Activated naive CD4-positive, alpha-beta T cell treated with anti-CD3 and anti-CD28 coated beads for 36 hours (primary cell): Measurements from ENCODE around the gene SORBS1. TPM values are rescaled to one million over a fixed set of nuclear protein-coding genes. Genes with fewer than 3 reads are reported as not detected.

Experiments
- CTCF ChIA-PET: fragments of 350-600 bp; sonication (Branson Sonifier 250); formaldehyde crosslinking; loops from one replicate; lab custom pipeline; 2021; ENCODE audit warnings: antibody characterized with exemption; lab: Charles Lee
- DNase-seq: peaks from one replicate; pipeline ENCODE4 v3.0.0-alpha.2; 2020
- H3K27ac Mint-ChIP-seq: one replicate; pipeline ENCODE4 v1.8.0; 2021; ENCODE audit warnings: mild to moderate bottlenecking, mixed read lengths
- H3K27me3 Mint-ChIP-seq: one replicate; pipeline ENCODE4 v1.8.0; 2021; ENCODE audit warnings: low read depth, mixed read lengths
- H3K36me3 Mint-ChIP-seq: one replicate; pipeline ENCODE4 v1.8.0; 2021; ENCODE audit warnings: low read depth, mixed read lengths
- H3K4me1 Mint-ChIP-seq: one replicate; pipeline ENCODE4 v1.8.0; 2021; ENCODE audit warnings: low read depth, mixed read lengths
- H3K4me3 Mint-ChIP-seq: one replicate; pipeline ENCODE4 v1.8.0; 2021; ENCODE audit warnings: mild to moderate bottlenecking, moderate library complexity, mixed read lengths
- H3K9me3 Mint-ChIP-seq: one replicate; pipeline ENCODE4 v1.8.0; 2021; ENCODE audit warnings: mixed read lengths
- intact Hi-C: fragments of 100-400 bp; cut with micrococcal nuclease; formaldehyde crosslinking; loops from one replicate; pipeline ENCODE4 v1.15.1; 2023
- total RNA-seq, 2 experiments: library from RNA; stranded (reverse); gene quantifications; one replicate each; pipeline ENCODE4 v1.2.3, GENCODE V29; 2021

SORBS1 gene
- total RNA-seq, 2 experiments from 2014 or later = 0.77 to 0.93 TPM

- intact Hi-C loops = no loop called here
- Mint-ChIP-seq H3K36me3 (no peaks in the 10 kb centered on the region), H3K4me1 (no peaks in the 10 kb centered on the region), H3K9me3 (no peaks in the 10 kb centered on the region), H3K27me3 (no peaks in the 10 kb centered on the region), H3K27ac (no peak overlapping the region), H3K4me3 (no peak overlapping the region)
- no peak for DNase-seq
- CTCF ChIA-PET = interaction anchor here (1.5 kb wide), 1 partner anchor 17 kb away, joined by 4 read pairs; no protein-coding TSS in a partner anchor
Measured at GRCh38 chr10:95413588-95413987, 147.6 kb downstream of the SORBS1 start.

- Mint-ChIP-seq H3K4me1 (no peaks in the 10 kb centered on the region), H3K9me3 (no peaks in the 10 kb centered on the region), H3K4me3 (no peak overlapping the region), H3K27ac (no peak overlapping the region), H3K36me3 (no peaks in the 10 kb centered on the region), H3K27me3 (no peaks in the 10 kb centered on the region)
- CTCF ChIA-PET = interaction anchor here (2.9 kb wide), 1 partner anchor 19 kb away, joined by 15 read pairs; no protein-coding TSS in a partner anchor
- intact Hi-C loops = no loop called here
- DNase-seq = no peak
Measured at GRCh38 chr10:95411635-95412034, 149.5 kb downstream of the SORBS1 start.

DNA sequence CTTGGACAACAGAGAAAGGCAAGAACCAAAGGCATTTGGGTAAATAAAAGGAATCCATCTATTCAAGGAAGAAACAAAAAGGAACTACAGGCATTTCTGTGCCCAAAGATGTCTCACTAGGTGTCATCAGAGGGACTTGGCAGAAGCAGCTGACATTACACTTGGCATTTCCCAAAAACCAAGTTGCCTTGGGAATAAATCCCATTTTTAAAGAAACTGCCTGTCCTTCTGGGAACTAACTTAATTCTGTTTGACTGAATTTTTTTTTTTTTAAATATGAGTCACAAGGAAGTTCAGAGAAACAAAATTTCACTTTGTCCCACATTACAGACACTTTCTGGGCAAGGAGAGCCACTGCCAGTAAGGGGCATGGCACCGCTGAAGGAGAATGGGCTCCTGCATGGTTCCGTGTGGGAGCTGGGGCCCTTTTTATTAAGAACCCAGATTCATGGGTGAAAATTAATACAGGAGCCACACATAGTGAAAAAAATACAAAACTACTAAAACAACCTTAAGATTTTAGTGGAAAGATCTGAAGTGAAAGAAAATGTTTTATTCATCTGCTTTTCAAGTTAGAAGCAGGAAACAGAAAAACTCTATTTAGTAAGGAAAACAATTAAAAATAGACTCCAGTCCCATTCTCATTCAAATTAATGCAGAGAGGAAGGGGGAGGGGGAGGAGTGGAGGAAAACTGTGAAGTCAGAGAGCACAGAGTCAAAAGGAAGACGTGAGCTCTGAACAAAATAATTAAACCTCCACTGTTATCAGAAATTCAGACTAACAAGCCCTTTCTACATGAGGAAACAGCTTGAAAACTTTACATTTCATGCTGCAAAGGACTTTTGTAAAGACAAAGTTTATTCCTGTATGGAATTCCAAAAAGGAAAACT is 151.9 kb downstream of the SORBS1 start:
- H3K4me3 Mint-ChIP-seq = no peak overlapping the region
- H3K27me3 Mint-ChIP-seq = no peaks in the 10 kb centered on the region
- no peaks in the 10 kb centered on the region for H3K9me3 Mint-ChIP-seq
- DNase-seq = no peak
- no peak overlapping the region for H3K27ac Mint-ChIP-seq
- no peaks in the 10 kb centered on the region for H3K4me1 Mint-ChIP-seq
- CTCF ChIA-PET = interaction anchor here (0.6 to 0.8 kb wide), 2 partner anchors 23 to 46 kb away, joined by 3 to 4 read pairs; no protein-coding TSS in a partner anchor
- intact Hi-C loops = no loop called here
- H3K36me3 Mint-ChIP-seq = no peaks in the 10 kb centered on the region

DNA sequence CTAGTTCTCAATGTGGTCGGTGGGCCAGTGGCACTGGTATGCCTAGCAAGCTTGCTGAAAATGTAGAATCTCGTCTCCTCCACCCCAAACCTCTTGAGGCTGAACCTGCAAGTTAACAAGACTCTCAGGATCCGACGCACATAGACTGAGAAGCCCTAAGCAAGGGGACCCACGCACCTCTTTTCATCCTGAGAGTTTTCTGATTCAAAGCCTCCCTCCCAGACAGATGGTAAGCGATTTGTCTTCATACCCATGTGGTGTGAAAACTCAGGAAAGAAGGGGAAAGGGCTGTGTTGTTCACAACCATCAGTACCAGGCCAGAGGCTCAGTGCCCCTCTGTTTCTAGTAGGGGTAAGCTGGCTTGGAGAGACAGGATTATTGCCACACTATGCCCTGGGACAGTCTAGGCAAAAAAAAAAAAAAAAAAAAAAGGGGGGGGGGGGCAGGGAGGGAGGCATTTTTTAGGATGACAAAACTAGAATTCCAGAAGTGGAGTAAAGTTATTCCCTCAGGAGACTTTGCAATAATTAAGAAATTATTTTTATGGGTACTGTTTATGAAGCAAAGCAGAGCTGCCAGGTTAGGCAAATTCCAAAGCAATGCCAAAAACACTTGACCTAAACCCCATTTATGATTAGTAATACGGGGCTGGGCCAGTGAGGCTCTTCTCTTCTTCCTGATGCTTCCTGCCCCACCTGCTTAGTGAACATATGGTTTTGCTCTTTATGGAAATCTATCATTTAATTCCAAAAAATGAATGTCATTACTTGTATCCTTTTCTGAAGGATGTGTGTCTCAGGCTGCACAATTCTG is 152.8 kb downstream of the SORBS1 start:
- no peaks in the 10 kb centered on the region for H3K27me3 Mint-ChIP-seq
- intact Hi-C loops = no loop called here
- no peaks in the 10 kb centered on the region for H3K36me3 Mint-ChIP-seq
- H3K4me1 Mint-ChIP-seq = no peaks in the 10 kb centered on the region
- H3K9me3 Mint-ChIP-seq = no peaks in the 10 kb centered on the region
- no peak for DNase-seq
- CTCF ChIA-PET = interaction anchor here (0.6 kb wide), 2 partner anchors 23 to 535 kb away, joined by 3 to 4 read pairs; no protein-coding TSS in a partner anchor
- H3K4me3 Mint-ChIP-seq = no peak overlapping the region
- no peak overlapping the region for H3K27ac Mint-ChIP-seq

GRCh38 chr10:95407546-95407945 is 153.6 kb downstream of the SORBS1 start:
- Mint-ChIP-seq H3K9me3 (no peaks in the 10 kb centered on the region), H3K27ac (no peak overlapping the region), H3K27me3 (no peaks in the 10 kb centered on the region), H3K36me3 (no peaks in the 10 kb centered on the region), H3K4me3 (no peak overlapping the region), H3K4me1 (no peaks in the 10 kb centered on the region)
- no peak for DNase-seq
- intact Hi-C loops = no loop called here
- CTCF ChIA-PET = no interaction called here

DNA sequence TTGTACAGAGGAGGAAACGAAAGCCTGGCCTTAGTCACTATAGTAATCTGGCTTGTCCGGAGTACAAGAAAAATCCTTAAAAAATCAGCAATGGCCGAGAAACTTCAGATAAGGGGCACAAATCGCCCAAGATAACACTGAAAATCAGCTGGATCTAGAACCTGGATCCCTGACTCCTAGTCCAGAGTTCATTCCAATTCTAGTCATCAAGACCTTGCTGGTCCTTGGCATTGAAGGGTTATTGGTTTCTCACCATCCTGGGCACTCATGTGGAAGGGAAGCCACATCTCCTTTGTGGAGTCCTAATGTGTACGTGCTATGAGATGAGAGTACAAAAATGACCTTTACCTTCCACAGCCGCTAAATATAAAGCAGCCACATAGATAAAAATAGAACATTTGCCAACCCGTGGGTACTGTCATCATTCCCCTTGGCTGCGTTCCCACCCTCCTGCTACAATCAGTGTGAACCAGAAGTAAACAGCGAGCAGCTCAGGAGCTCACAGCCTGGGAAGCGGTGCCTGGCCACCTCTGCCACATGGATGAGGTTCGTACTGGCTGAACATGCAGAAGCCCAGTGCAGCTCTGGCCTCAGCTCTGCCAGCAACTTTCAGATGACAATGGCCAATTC is 154.4 kb downstream of the SORBS1 start:
- no peaks in the 10 kb centered on the region for H3K27me3 Mint-ChIP-seq
- H3K36me3 Mint-ChIP-seq = no peaks in the 10 kb centered on the region
- no peak overlapping the region for H3K27ac Mint-ChIP-seq
- no peak for DNase-seq
- no peaks in the 10 kb centered on the region for H3K4me1 Mint-ChIP-seq
- H3K4me3 Mint-ChIP-seq = no peak overlapping the region
- CTCF ChIA-PET = no interaction called here
- intact Hi-C loops = no loop called here
- no peaks in the 10 kb centered on the region for H3K9me3 Mint-ChIP-seq

DNA sequence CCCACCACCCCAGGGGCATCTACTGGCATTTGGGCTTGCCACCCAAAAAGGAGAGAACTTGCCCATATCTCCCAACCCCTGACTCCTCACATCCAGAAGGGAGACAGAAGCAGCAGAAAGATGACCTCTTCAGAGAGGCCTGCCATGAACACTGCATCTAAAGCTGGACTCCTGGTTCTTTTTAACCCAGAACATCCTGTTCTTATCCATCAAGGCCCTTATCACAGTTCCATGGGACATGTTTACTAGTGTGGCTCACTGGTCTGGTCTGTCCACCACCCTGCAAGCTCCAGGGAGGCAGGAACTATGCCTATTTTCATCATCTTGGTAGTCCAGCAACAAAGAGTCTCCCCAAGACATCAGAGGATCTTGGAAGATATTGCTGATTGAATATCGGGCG is 155.5 kb downstream of the SORBS1 start:
- intact Hi-C loops = no loop called here
- H3K9me3 Mint-ChIP-seq = no peaks in the 10 kb centered on the region
- CTCF ChIA-PET = interaction anchor here (0.5 to 1.1 kb wide), 3 partner anchors 19 to 34 kb away, joined by 3 to 6 read pairs (median 3); no protein-coding TSS in a partner anchor

DNA sequence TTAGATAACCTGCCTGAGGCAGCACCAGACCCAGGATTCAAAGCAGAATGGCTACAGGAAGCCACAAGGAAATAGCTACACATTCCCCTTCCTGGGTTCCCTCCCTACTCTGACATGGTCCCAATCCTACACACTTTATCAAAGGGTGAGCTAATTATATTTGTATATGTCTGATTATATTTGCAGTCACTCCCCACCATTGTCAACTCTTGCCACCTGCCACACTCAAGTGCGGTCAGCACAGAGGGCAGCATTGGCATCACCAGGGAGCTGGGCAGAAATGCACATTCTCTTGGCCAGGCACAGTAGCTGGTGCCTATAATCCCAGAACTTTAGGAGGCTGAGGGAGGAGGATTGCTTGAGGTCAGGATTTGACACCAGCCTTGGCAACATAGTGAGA is 156.3 kb downstream of the SORBS1 start:
- CTCF ChIA-PET = interaction anchor here (0.6 to 1.7 kb wide), 4 partner anchors 19 to 182 kb away, joined by 3 to 6 read pairs (median 4); no protein-coding TSS in a partner anchor
- H3K27me3 Mint-ChIP-seq = no peaks in the 10 kb centered on the region
- intact Hi-C loops = no loop called here
- H3K4me3 Mint-ChIP-seq = no peak overlapping the region
- H3K27ac Mint-ChIP-seq = no peak overlapping the region
- no peaks in the 10 kb centered on the region for H3K36me3 Mint-ChIP-seq
- H3K4me1 Mint-ChIP-seq = no peaks in the 10 kb centered on the region
- no peak for DNase-seq
- H3K9me3 Mint-ChIP-seq = no peaks in the 10 kb centered on the region

More for the DNA sequence above, 155.5 kb downstream of the SORBS1 start:
- Mint-ChIP-seq H3K4me3 (no peak overlapping the region), H3K36me3 (no peaks in the 10 kb centered on the region), H3K4me1 (no peaks in the 10 kb centered on the region), H3K27me3 (no peaks in the 10 kb centered on the region), H3K27ac (no peak overlapping the region)
- no peak for DNase-seq

DNA sequence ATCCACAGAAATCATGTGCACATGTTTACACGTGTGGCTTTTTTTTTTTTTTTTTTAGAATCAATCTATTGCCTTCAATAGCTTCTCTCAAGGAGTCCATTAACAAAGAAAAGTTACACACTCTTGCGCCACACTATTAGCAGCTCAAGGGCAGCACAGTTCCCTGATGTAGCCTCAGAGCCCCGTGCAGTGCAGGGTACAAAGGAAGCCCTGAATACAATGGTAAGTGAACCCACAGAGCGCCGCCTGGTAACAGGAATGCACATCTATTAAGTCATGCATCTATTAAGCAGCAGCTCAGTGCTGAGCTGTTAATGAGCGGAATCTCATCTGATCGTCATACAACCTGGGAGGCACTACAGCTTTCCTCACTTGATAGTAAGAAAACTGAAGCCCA is 156.7 kb downstream of the SORBS1 start:
- DNase-seq = no peak
- no peaks in the 10 kb centered on the region for H3K9me3 Mint-ChIP-seq
- intact Hi-C loops = no loop called here
- no peak overlapping the region for H3K4me3 Mint-ChIP-seq
- no peak overlapping the region for H3K27ac Mint-ChIP-seq
- CTCF ChIA-PET = interaction anchor here (0.6 to 1.7 kb wide), 3 partner anchors 30 to 183 kb away, joined by 4 to 6 read pairs (median 5); no protein-coding TSS in a partner anchor
- H3K27me3 Mint-ChIP-seq = no peaks in the 10 kb centered on the region
- H3K36me3 Mint-ChIP-seq = no peaks in the 10 kb centered on the region
- H3K4me1 Mint-ChIP-seq = no peaks in the 10 kb centered on the region

- Mint-ChIP-seq H3K36me3 (no peaks in the 10 kb centered on the region), H3K4me1 (no peaks in the 10 kb centered on the region), H3K27me3 (no peaks in the 10 kb centered on the region), H3K27ac (no peak overlapping the region), H3K4me3 (no peak overlapping the region), H3K9me3 (no peaks in the 10 kb centered on the region)
- DNase-seq = no peak
- CTCF ChIA-PET = interaction anchor here (0.6 to 1.7 kb wide), 2 partner anchors 161 to 183 kb away, joined by 4 to 5 read pairs; no protein-coding TSS in a partner anchor
- intact Hi-C loops = no loop called here
Measured at GRCh38 chr10:95403700-95404461, 157.3 kb downstream of the SORBS1 start.

DNA sequence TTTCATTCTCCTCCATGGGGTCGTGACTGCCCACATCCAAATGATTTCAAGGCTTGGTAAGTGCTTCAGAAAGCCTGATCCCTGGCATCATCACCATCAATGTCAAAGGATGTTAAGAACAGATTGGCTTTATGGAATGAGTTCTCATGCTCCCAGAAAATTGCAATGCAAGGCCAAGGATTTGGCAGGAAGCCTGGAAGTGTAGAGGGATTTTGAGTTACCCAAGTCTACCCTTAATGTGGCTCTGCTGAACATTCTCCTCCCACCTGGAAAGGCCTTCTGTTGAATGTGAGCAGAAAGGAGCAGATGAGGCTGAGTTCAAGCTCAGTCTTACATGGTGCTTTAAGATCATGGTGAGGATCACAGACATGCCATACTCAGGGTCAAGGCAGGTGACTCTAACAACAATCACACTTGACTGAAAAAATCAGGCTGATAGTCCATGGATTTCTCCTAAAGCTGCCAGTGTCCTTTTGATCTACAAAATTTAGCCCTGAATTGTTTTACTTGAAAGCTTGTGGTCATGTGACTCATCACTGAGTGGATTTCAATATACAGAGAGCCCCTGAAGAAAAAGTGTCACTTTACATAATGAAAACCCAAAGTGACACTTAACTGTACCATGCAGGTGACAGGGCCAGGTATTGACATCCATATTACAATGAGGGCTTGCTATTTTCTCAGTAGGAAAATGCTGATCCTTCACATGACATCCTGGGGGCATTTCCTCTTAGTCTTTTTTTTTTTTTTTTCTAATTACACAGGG is 159.3 kb downstream of the SORBS1 start:
- CTCF ChIA-PET = no interaction called here
- Mint-ChIP-seq H3K9me3 (no peaks in the 10 kb centered on the region), H3K4me1 (no peaks in the 10 kb centered on the region), H3K27ac (no peak overlapping the region), H3K27me3 (no peaks in the 10 kb centered on the region), H3K36me3 (no peaks in the 10 kb centered on the region), H3K4me3 (no peak overlapping the region)
- intact Hi-C loops = no loop called here
- no peak for DNase-seq
